Pancreas (tissue), 10 donors: ENCODE data around the gene TBC1D9. TPM values are rescaled to one million over a fixed set of nuclear protein-coding genes. Genes with fewer than 3 reads are reported as not detected.

ENCODE experiments used
- ATAC-seq, 4 donors: fragments of 200-7000 bp; cut with Tn5 transposase; one replicate each; pipeline versions ENCODE4 v1.8.0 to v1.9.1; 2020; ENCODE audit warnings: mild to moderate bottlenecking in 4 of 4, moderate library complexity in 4 of 4
- DNase-seq, 6 donors: peaks; one replicate each; pipeline ENCODE4 v3.0.0-alpha.2; 2020
- FAIRE-seq: peaks from 2 replicates; lab custom pipeline; 2012; peaks lifted over from hg19 to GRCh38; lab: Jason Lieb, UNC
- H3K27ac ChIP-seq, 4 donors: fragments of 200-600 bp; sonication (generic); 1 replicate in 3 of 4; 2 replicates in 1 of 4; pipeline versions ENCODE4 v1.5.0 to v1.8.0; 2020
- H3K27me3 ChIP-seq, 4 donors: fragments of 200-600 bp; one replicate each; pipeline ENCODE4 v1.8.0; 2021
- H3K36me3 ChIP-seq, 3 donors: fragments of 200-600 bp; sonication (generic) in 1 of 3; one replicate each; pipeline versions ENCODE4 v1.5.0 to v1.8.0; 2020 to 2021
- H3K4me1 ChIP-seq, 3 donors: fragments of 200-600 bp; one replicate each; pipeline ENCODE4 v1.8.0; 2021
- H3K4me3 ChIP-seq, 4 donors: fragments of 200-600 bp; sonication (generic) in 2 of 4; one replicate each; pipeline versions ENCODE4 v1.5.0 to v1.8.0; 2020 to 2021
- H3K9me3 ChIP-seq, 4 donors: fragments of 200-600 bp; one replicate each; pipeline ENCODE4 v1.8.0; 2021
- WGBS, 2 donors: extraction: QIAGEN DNeasy Blood & Tissue Kit; methylation state at CpG; one replicate each; pipeline ENCODE4 v1.1.7; 2013; 5-methylcytosine and 5-hydroxymethylcytosine counted together
- intact Hi-C, 3 donors: fragments of 100-400 bp; cut with DNase I; formaldehyde crosslinking; loops; one replicate each; pipeline versions ENCODE4 v1.11.1 to v1.14.2; 2022
- polyA plus RNA-seq, 2 donors: library from polyadenylated mRNA; stranded (reverse); fragments of 200-250 nt; gene quantifications; one replicate each; pipeline ENCODE4 v1.2.3, GENCODE V29; 2013
- total RNA-seq, 6 donors: library from RNA; stranded (reverse); fragmentation: NEBNext Ultra II Directional in 4 of 6; extraction: Animal tissue kit (Norgen Biotek cat#: 25700) in 4 of 6; gene quantifications; one replicate each; pipeline versions ENCODE4 v1.2.1 to v1.2.4, GENCODE V29; 2021 to 2023
- TF ChIP-seq, protein P1 (sequence below), 4 donors: fragments of 200-600 bp; sonication (generic) in 3 of 4; IDR thresholded peaks; one replicate each; pipeline versions ENCODE4 v1.5.0 to v1.8.0; 2021; ENCODE audit warnings: antibody characterized with exemption in 4 of 4
- donor health status: healthy with polysubstance abuse.
- donor health status: DM: no; HTN: no; CAD: no; lungs with moderate emphysema.
- donor health status: DM: no; HTN: no; CAD: no.
- donor health status: control.
- donor health status: control.
- donor health status: Bipolar disorder and iron deficiency.
- donor health status: DM: yes; HTN: yes; CAD: no.
- donor health status: DM: no; HTN: no; CAD: no.
- donor health status: DM: no; HTN: no; CAD: no.
- donor health status: DM: yes; HTN: yes; CAD: no.

TBC1D9 gene
- total and polyA plus RNA-seq, 8 donors = 5.3 to 17.9 (median 9.8) TPM

DNA sequence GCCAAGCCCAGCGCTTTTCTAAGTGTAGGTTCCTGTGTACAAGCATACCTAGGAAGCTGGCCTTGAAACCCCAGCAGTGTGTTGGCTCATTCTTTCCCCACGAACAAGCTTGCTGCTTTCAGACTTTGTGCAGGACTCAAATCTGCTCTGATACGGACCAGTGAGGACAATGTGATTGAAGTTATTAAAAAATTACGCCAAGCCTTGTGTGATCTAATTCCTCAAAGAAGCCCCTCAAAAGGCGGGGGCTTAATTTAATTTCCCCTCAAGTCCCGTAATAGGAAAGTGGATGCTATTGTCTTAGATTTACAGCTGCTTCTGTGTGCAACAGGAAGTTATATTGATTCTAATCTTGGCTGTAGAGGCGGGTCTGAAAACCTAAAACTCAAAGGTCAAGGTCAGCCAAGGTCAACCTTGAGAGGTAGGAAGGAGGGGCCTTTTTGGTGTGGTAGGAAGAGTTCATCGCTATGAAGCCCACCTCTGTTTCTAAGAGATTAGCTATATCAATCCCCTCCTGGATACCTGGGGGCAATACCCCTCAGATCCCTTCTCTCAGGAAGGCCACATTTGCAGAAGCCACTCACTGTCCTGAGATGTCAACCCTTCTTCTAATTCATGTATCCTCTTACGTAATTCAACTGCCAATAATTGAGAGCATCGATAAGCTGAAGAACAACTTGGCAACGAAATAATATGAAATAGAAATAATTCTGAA is 45.1 kb downstream of the TBC1D9 start:
- FAIRE-seq (no peak), ATAC-seq (peak; percentile 70 to 94 (median 83)), DNase-seq (peak in 2 of 6 donors; percentile 19 to 34)
- H3K4me1 ChIP-seq = peaks cover 10 to 16% (median 16%) of the 10 kb centered on the region in 3 donors
- H3K27ac ChIP-seq = peak overlapping the region in 2 of 4 donors; percentile 15 to 38
- TF ChIP-seq, protein P1, sequence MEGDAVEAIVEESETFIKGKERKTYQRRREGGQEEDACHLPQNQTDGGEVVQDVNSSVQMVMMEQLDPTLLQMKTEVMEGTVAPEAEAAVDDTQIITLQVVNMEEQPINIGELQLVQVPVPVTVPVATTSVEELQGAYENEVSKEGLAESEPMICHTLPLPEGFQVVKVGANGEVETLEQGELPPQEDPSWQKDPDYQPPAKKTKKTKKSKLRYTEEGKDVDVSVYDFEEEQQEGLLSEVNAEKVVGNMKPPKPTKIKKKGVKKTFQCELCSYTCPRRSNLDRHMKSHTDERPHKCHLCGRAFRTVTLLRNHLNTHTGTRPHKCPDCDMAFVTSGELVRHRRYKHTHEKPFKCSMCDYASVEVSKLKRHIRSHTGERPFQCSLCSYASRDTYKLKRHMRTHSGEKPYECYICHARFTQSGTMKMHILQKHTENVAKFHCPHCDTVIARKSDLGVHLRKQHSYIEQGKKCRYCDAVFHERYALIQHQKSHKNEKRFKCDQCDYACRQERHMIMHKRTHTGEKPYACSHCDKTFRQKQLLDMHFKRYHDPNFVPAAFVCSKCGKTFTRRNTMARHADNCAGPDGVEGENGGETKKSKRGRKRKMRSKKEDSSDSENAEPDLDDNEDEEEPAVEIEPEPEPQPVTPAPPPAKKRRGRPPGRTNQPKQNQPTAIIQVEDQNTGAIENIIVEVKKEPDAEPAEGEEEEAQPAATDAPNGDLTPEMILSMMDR (IDR thresholded peaks at IDR 0.05) = no peak
- H3K36me3 ChIP-seq = no peaks in the 10 kb centered on the region
- no peaks in the 10 kb centered on the region for H3K9me3 ChIP-seq
- WGBS, 2 donors = 39 to 44% methylated on average over 11 of the region's 11 CpGs
- no peaks in the 10 kb centered on the region for H3K27me3 ChIP-seq
- intact Hi-C loops = no loop called here
- no peak overlapping the region for H3K4me3 ChIP-seq

DNA sequence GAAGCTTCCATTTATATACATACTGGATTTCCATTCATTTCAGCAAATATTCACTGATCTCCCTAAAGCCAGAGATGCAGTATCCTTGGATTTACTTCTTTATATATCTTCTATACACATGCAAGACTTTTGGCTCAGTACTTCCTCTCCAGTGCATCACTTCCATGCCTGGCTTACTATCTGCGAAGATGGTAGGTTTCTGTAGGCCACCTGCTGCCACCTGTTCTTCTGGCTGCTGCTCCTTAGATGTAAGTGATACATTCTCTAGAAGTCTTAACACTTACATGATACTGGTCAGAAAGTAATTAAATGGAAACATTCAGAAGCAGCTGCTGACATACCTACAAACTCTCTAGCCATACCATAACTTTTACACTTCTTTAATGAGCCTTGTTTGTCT is 48.9 kb downstream of the TBC1D9 start:
- FAIRE-seq (no peak), DNase-seq (no peak), ATAC-seq (no peak)
- no peaks in the 10 kb centered on the region for H3K27me3 ChIP-seq
- peaks cover 10 to 20% (median 16%) of the 10 kb centered on the region in 3 donors for H3K4me1 ChIP-seq
- H3K36me3 ChIP-seq = no peaks in the 10 kb centered on the region
- TF ChIP-seq, protein P1 (IDR thresholded peaks at IDR 0.05) = no peak
- H3K4me3 ChIP-seq = no peak overlapping the region
- H3K27ac ChIP-seq = no peak overlapping the region
- no peaks in the 10 kb centered on the region for H3K9me3 ChIP-seq
- 93 to 97% methylated on average over 1 of the region's 1 CpG for WGBS, 2 donors
- intact Hi-C loops = no loop called here

DNA sequence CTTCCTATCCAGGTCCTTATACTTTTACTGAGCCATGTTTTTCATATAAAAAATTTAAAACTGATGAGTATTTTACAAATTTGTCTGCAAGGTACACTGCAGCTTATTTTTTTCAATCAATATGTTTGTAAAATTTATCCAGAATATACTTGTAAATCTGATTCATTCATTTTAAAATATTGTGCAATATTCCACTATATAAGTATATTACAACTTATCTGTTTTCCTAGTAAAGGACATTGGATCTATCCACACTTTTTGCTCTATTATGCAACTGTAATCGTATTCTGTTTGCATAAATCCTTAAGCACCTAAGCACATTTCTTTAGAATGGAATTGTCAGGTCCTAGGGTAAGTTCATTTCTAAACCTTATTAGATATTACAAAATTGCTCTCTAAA is 49.5 kb downstream of the TBC1D9 start:
- intact Hi-C loops = no loop called here
- Histone ChIP-seq H3K4me1 (peaks cover 10 to 20% (median 13%) of the 10 kb centered on the region in 3 donors), H3K4me3 (no peak overlapping the region), H3K9me3 (no peaks in the 10 kb centered on the region), H3K27me3 (no peaks in the 10 kb centered on the region), H3K36me3 (no peaks in the 10 kb centered on the region), H3K27ac (no peak overlapping the region)
- no peak for ATAC-seq
- DNase-seq = no peak
- WGBS, 2 donors = 85 to 87% methylated on average over 1 of the region's 1 CpG
- no peak for FAIRE-seq
- TF ChIP-seq, protein P1 (IDR thresholded peaks at IDR 0.05) = no peak

DNA sequence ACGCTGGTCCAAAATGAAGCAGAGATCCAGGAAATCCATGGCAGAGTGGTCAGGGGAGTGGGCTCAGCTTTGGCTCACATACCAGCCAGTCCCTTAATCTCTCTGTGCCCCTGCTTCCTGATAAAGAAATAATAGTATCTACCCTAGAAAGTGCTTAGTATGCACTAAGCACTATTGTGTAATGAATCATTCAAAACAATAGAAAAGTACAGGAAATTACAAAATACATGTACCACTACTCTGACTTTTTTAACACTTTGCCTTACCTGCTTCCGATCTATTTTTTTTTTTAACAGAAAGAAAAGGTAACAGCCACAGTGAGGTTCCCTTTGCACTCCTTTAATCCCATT is 49.9 kb downstream of the TBC1D9 start:
- FAIRE-seq (no peak), ATAC-seq (no peak), DNase-seq (no peak)
- intact Hi-C loops = no loop called here
- Histone ChIP-seq H3K36me3 (no peaks in the 10 kb centered on the region), H3K4me1 (peaks cover 8 to 18% (median 9%) of the 10 kb centered on the region in 3 donors), H3K27ac (no peak overlapping the region), H3K9me3 (no peaks in the 10 kb centered on the region), H3K27me3 (no peaks in the 10 kb centered on the region), H3K4me3 (no peak overlapping the region)
- TF ChIP-seq, protein P1 (IDR thresholded peaks at IDR 0.05) = no peak
- WGBS, 2 donors = 92 to 93% methylated on average over 2 of the region's 2 CpGs

DNA sequence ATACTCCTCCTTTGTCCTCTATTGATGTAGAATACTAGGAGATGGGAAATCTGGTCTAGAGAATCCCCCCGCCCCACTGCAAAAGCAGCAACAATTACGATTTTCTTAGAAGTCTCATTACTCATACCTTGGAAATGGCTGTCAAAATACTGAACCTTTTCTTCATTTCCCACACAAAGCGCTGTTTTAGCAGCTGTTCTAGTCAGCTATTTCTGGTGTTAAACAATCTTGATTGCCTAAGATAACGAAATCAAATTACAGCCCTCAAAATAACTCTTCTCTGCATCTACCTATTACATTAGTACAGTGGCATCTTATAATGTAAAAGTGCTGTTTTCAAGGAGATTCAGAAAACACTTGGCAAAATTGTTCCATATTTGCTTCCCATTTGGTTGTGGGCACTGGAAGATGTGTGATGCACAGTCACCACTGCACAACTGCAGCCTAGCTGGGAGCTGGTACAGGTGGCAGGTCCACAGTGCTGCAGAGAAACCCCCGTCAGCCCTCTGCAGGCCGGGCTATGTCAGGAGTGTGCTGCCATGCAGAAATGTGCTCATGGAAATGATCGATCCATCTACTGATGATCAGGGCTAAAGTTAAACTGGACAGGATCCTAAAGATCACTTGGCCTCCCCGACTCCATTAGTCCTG is 50.4 kb downstream of the TBC1D9 start:
- Histone ChIP-seq H3K27ac (no peak overlapping the region), H3K36me3 (no peaks in the 10 kb centered on the region)
- peak in 1 of 4 donors; percentile 28 for ATAC-seq

More for the DNA sequence above, 50.4 kb downstream of the TBC1D9 start:
- Histone ChIP-seq H3K9me3 (no peaks in the 10 kb centered on the region), H3K4me1 (peaks cover 5 to 13% (median 6%) of the 10 kb centered on the region in 3 donors), H3K27me3 (no peaks in the 10 kb centered on the region), H3K4me3 (no peak overlapping the region)
- DNase-seq (no peak), FAIRE-seq (no peak)
- intact Hi-C loops = no loop called here
- 89 to 90% methylated on average over 8 of the region's 8 CpGs for WGBS, 2 donors
- TF ChIP-seq, protein P1 (IDR thresholded peaks at IDR 0.05) = no peak
